Panc1 (cell line): ENCODE measurements around the gene SLC6A4. TPM values are rescaled to one million over a fixed set of nuclear protein-coding genes. Genes with fewer than 3 reads are reported as not detected.

Experiments used
- ATAC-seq: fragments of 200-7000 bp; cut with Tn5 transposase; 2 replicates; pipeline ENCODE4 v1.9.1; 2020; ENCODE audit warnings: mild to moderate bottlenecking, moderate library complexity
- BruUV-seq: library from RNA; stranded (reverse); fragments of 400-500 nt; replicated peaks from 2 replicates; lab custom pipeline; 2021; lab: Mats Ljungman, UMichigan
- CTCF ChIA-PET: fragments of 300-600 bp; sonication (Branson Sonifier 250); formaldehyde crosslinking; loops from one replicate; lab custom pipeline; 2022; ENCODE audit warnings: antibody characterized with exemption; lab: Charles Lee
- POLR2A ChIA-PET: fragments of 300-600 bp; sonication (Branson Sonifier 250); formaldehyde crosslinking; loops from one replicate; lab custom pipeline; 2022; ENCODE audit warnings: antibody characterized with exemption; lab: Charles Lee
- DNase-seq: peaks from one replicate; pipeline ENCODE4 v3.0.0-alpha.2; 2010; ENCODE audit warnings: low read depth, low spot score
- H3K27ac ChIP-seq: 2 replicates; pipeline ENCODE4 v1.5.1; 2011; ENCODE audit warnings: mild to moderate bottlenecking, low read length, inconsistent platforms
- H3K27me3 ChIP-seq: fragments of 200-500 bp; sonication (Bioruptor generic); 2 replicates; pipeline ENCODE4 v1.6.0; 2014; ENCODE audit warnings: low read length, inconsistent platforms; ENCODE audit not compliant: control insufficient read depth, insufficient read depth
- H3K36me3 ChIP-seq: fragments of 200-500 bp; sonication (Bioruptor generic); 2 replicates; pipeline ENCODE4 v1.5.1; 2014; ENCODE audit warnings: inconsistent platforms, mild to moderate bottlenecking, low read length, moderate library complexity; ENCODE audit not compliant: control insufficient read depth, insufficient read depth
- H3K4me1 ChIP-seq: 2 replicates; pipeline ENCODE4 v1.5.1; 2011; ENCODE audit warnings: inconsistent platforms, mild to moderate bottlenecking, low read length, moderate library complexity; ENCODE audit not compliant: control insufficient read depth, insufficient read depth
- H3K4me3 ChIP-seq, 2 experiments: 2 replicates each; pipeline ENCODE4 v1.5.1; 2011 to 2012; ENCODE audit warnings: low read depth in 2 of 2, low read length in 2 of 2, mild to moderate bottlenecking in 2 of 2, inconsistent platforms in 1 of 2, moderate library complexity in 1 of 2
- H3K9me3 ChIP-seq: fragments of 200-500 bp; sonication (Bioruptor generic); 2 replicates; pipeline ENCODE4 v1.5.1; 2014; ENCODE audit warnings: low read depth, mild to moderate bottlenecking, inconsistent platforms, low read length, moderate library complexity; ENCODE audit not compliant: control insufficient read depth, insufficient read depth
- POLR2AphosphoS5 ChIP-seq: IDR thresholded peaks from 2 replicates; pipeline ENCODE4 v1.6.1; 2012; ENCODE audit warnings: mild to moderate bottlenecking, low read depth, low read length, moderate library complexity
- REST ChIP-seq, 2 experiments: IDR thresholded peaks; 2 replicates each; pipeline ENCODE4 v1.6.1; 2011 to 2012; ENCODE audit warnings: low read depth in 2 of 2, control low read depth in 1 of 2, low read length in 1 of 2, mild to moderate bottlenecking in 1 of 2, moderate library complexity in 1 of 2; ENCODE audit not compliant: insufficient read depth in 1 of 2
- SIN3A ChIP-seq: IDR thresholded peaks from 2 replicates; pipeline ENCODE4 v1.6.1; 2012; ENCODE audit warnings: low read depth, mild to moderate bottlenecking, low read length, moderate library complexity, borderline replicate concordance; ENCODE audit not compliant: insufficient read depth
- TCF7L2 ChIP-seq: IDR thresholded peaks from 2 replicates; pipeline ENCODE4 v1.6.1; 2011; ENCODE audit warnings: mild to moderate bottlenecking, low read depth, low read length, inconsistent platforms
- in situ Hi-C: cut with HindIII; loops from 2 replicates; pipeline ENCODE4 v1.10.0; 2016; ENCODE audit warnings: low sequenced_read_pairs, low pct_unique_long_range_greater_than_20kb
- intact Hi-C: fragments of 100-400 bp; cut with micrococcal nuclease; formaldehyde crosslinking; loops from one replicate; pipeline ENCODE4 v1.10.0; 2022; ENCODE audit not compliant: unreplicated experiment
- total RNA-seq: library from RNA; stranded (reverse); gene quantifications from one replicate; pipeline ENCODE4 v1.2.1, GENCODE V29; 2021; ENCODE audit not compliant: unreplicated experiment
- TF ChIP-seq, protein P1 (sequence below): fragments of 450-650 bp; IDR thresholded peaks from 2 replicates; pipeline ENCODE4 v1.5.1; 2017; ENCODE audit warnings: mild to moderate bottlenecking

Gene SLC6A4
- total RNA-seq, 1 experiment from 2014 or later = not detected

DNA sequence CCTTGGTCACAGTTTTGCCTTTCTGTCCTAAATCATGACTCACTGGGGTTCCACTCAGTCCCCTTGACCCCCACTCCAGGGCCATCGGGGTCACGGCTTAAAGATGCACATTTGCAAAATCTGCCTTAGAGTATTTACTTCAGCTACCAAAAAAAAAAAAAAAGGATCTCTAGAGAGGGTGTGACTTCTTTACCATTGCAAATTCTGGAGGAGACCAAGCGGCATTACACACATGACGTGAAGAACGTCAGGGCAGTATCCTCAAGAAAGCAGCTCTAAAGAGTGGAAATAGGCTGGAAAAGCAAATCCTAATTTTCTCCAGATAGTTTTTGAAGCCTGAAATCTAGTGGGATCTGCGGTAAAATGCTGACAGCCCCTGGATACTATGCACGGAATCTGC, 25.6 kb downstream of the SLC6A4 start:
- no peaks in the 10 kb centered on the region for H3K4me1 ChIP-seq
- ATAC-seq (no peak), DNase-seq (no peak)
- TF ChIP-seq SIN3A (no peak), POLR2AphosphoS5 (no peak), TCF7L2 (no peak), REST (IDR thresholded peaks at IDR 0.05; ENCODE audit: insufficient read depth in 1 of 2, low read depth in 2 of 2, low read length in 1 of 2) (no peak)
- TF ChIP-seq, protein P1, sequence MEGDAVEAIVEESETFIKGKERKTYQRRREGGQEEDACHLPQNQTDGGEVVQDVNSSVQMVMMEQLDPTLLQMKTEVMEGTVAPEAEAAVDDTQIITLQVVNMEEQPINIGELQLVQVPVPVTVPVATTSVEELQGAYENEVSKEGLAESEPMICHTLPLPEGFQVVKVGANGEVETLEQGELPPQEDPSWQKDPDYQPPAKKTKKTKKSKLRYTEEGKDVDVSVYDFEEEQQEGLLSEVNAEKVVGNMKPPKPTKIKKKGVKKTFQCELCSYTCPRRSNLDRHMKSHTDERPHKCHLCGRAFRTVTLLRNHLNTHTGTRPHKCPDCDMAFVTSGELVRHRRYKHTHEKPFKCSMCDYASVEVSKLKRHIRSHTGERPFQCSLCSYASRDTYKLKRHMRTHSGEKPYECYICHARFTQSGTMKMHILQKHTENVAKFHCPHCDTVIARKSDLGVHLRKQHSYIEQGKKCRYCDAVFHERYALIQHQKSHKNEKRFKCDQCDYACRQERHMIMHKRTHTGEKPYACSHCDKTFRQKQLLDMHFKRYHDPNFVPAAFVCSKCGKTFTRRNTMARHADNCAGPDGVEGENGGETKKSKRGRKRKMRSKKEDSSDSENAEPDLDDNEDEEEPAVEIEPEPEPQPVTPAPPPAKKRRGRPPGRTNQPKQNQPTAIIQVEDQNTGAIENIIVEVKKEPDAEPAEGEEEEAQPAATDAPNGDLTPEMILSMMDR = no peak
- no peaks in the 10 kb centered on the region for H3K9me3 ChIP-seq
- in situ Hi-C loops (no loop called here), intact Hi-C loops (no loop called here)
- no TSS peak for BruUV-seq
- CTCF ChIA-PET = no interaction called here
- no peaks in the 10 kb centered on the region for H3K36me3 ChIP-seq
- no peak overlapping the region for H3K4me3 ChIP-seq
- H3K27ac ChIP-seq = no peak overlapping the region
- POLR2A ChIA-PET = no interaction called here
- no peaks in the 10 kb centered on the region for H3K27me3 ChIP-seq

GRCh38 chr17:30208214-30208613, 27.3 kb downstream of the SLC6A4 start:
- H3K36me3 ChIP-seq = no peaks in the 10 kb centered on the region
- BruUV-seq = no TSS peak
- in situ Hi-C loops = no loop called here
- H3K27me3 ChIP-seq = no peaks in the 10 kb centered on the region
- no peaks in the 10 kb centered on the region for H3K4me1 ChIP-seq
- no peak overlapping the region for H3K4me3 ChIP-seq
- ChIA-PET CTCF (no interaction called here), POLR2A (interaction anchor here (0.7 kb wide), 1 partner anchor 33 kb away, joined by 6 read pairs; no protein-coding TSS in a partner anchor)
- ATAC-seq (no peak), DNase-seq (no peak)
- intact Hi-C loops = no loop called here
- H3K27ac ChIP-seq = no peak overlapping the region
- TF ChIP-seq POLR2AphosphoS5 (no peak), REST (IDR thresholded peaks at IDR 0.05; ENCODE audit: insufficient read depth in 1 of 2, low read depth in 2 of 2, low read length in 1 of 2) (no peak), SIN3A (no peak), TCF7L2 (no peak)
- TF ChIP-seq, protein P1 = no peak
- H3K9me3 ChIP-seq = no peaks in the 10 kb centered on the region
